ELR (cell line): ENCODE measurements around the gene ZNF438.
"Not testable (repeated sequence)": the region's sequence is repeated elsewhere in the genome, so short reads cannot be mapped to it uniquely, and the experiment has no call there.

Experiments used
- DNase-seq: peaks from one replicate; pipeline ENCODE4 v3.0.0-alpha.2; 2015; ENCODE audit warnings: low read depth

The ZNF438 gene

DNA sequence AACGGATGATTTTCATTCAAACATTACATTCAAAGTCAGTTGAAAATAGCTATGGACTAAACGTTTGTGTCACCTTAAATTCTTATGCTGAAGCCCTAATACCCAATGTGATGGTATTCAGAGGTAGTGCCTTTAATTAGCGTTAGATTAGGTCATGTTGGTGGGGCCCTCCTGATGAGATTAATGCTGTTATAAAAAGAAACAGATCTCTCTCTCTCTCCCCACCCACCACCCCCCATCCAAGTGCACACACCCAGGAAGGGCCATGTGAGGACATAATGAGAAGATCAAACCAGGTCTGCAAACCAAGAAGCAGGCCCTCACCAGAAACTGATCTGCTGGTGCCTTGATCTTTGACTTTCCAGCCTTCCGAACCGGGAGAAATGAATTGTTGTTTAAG lies 44.2 kb downstream of the ZNF438 start:
- no peak for DNase-seq

DNA sequence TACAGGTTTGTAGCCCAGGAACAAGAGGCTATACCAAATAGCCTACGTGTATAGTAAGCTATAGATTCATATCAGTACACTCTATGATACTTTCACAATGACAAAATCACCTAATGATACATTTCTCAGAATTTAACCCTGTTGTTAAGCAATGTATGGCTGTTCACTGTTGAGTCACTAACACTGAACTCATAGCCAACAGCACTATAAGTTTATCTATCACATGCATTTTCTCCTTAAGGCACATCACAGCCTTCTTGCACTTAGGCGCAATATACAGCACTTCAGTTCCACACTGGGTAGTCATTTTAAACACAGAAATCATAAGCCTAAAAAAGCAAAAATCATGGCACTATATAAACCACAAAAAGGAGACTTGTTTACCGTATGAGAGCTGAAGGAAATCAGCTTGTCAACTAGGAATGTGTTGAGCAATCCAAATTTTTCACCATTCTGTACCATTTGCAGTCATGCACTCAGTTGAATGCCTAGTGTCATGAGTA lies 45.6 kb downstream of the ZNF438 start:
- peak; percentile 90 for DNase-seq

DNA sequence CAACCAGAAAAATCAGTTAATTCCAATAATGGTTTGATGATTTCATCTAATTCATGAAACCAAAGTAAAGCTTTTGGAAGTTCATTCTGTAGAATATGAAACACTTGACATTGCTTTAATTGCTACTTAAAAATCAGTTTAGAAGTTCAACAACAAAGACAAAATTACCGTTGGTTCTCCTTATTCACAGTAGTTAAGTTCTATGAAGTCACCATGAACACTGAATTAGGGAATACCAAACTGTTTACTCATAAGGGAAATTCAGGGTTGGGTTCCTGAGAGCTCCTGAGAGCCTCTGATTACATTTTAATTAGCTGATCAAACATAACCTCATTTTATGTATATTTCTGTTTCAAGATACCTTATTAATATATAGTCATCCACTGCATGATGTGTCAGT lies 46.2 kb downstream of the ZNF438 start:
- DNase-seq, result peak; percentile 89

DNA sequence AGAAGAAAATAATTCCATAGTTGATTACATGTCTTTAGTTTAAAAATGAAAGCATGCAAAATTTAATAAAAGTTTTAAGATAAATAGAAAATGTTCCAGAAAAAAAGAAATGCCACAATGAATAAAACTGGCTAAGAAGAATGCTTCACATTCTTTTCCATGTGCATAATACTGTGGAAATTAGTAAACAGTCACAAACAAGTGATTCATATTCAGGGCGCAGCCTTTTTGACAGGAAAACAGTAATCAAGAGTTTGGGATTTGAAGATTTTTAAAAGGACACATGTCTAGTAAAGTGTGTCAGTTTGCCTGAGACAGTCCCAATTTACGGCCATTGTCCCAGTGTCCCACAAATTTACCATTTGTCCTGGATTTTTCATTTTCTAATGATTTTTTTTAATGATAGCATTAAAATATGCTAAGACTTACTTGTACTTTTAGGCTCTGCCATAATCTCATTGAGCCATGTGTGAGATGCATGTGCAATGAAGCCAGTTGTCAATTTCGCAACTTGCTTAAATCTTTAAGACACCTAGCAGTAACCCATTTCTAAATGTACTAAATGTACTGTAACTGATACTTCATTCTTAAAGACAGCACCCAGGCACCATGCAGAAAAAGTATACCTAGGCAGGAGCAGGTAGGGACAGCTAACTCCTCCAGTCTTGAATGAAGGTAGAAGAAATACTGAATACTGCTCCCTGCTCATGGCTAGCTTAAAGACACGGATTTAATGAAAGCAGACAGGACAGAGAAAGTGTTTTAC lies 46.9 kb downstream of the ZNF438 start:
- peak; percentile 87 for DNase-seq

DNA sequence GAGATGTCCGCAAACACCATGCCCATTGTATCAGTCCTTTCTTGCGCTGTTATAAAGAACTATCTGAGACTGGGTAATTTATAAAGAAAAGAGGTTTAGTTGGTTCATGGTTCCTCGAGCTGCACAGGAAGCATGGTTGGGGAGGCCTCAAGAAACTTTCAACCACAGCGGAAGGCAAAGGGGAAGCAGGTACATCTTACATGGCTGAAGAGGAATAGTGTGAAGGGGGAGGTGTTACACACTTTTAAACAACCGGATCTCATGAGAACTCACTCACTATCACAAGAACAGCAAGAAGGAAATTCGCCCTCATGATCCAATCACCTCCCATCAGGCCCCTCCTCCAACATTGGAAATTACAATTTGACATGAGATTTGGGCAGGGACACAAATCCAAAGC lies 48.5 kb downstream of the ZNF438 start:
- DNase-seq, result not testable (repeated sequence)

DNA sequence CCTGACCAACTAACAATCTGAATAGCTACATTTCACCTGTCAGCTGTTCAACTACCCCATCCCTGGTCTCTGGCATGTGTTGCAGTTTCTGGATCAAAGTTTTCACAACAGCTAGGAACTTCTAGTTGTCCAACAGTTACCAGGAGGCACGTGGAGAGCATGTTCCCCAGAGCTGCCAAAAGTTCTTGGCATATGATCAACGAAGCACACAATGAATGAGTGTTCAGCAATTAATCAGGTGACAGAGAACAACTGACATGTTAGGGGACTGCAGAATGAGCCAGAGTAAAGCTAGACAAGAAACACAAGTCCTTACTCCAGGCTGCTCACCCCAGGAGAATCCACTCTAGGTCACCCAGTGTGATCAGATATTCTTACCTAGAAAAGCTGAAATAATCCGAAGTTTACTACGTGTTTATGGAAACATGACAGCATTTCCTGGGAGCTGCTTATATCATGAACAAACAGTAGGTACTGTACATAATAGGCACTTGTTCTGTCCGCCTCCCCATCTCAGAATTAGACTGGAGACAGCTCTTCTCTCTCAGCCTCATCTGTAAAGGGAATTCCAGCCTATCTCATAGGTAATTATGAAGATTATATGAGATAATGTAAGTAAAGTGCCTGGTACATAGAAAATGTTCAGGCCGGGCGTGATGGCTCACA lies 50.6 kb downstream of the ZNF438 start:
- DNase-seq, result no peak

DNA sequence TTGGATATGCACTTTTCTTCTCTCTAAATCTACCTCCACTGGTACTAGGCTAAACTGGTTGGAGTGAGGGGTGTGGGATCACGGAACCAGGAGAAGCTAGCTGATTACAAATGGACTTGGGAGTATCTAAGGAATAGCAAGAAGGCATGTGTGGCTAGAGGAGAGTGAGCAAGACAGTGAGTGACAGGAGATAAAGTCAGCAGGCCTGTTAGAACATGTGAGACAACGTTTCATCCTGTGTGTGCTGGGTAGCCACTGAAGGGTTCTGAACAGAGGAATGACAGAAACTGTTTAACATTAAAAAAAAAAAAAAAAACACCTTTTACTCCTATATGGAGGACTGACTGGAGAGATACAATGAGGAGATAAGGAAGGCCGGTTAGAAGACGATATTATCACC lies 51.7 kb downstream of the ZNF438 start:
- DNase-seq, result no peak

DNA sequence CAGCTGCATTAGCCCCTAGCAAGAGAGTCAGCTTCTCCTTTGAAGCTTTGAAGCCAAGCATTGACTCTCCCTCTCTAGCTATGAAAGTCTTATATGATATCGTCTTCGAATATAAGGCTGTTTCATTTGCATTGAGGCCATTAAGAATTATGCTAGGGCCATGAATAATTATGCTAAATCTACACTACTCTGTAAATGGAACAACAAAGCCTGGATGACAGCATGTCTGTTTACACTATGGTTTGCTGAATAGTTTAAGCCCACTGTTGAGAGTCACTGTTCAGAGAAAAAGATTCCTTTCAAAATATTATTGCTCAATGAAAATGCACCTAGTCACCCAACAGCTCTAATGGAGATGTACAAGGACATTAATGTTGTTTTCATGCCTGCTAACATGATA lies 52.8 kb downstream of the ZNF438 start:
- DNase-seq, result no peak

DNA sequence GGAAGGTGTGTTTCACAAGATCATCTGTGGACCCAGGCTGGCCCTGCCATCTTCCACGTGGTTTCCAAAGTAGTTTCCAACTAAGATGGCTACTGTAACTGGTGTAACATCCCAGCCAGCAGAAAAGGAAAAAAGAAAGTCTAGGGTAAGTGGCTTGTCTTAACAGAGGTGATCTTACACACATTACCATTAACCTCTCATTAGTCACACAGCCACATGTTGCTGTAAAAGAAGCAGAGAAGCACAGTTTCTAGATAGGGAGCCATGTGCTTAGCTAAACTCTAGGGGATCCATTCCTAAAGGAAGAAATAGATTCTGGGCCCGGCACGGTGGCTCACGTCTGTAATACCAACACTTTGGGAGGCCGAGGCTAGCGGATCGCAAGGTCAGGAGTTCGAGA lies 54.3 kb downstream of the ZNF438 start:
- DNase-seq, result peak; percentile 23

DNA sequence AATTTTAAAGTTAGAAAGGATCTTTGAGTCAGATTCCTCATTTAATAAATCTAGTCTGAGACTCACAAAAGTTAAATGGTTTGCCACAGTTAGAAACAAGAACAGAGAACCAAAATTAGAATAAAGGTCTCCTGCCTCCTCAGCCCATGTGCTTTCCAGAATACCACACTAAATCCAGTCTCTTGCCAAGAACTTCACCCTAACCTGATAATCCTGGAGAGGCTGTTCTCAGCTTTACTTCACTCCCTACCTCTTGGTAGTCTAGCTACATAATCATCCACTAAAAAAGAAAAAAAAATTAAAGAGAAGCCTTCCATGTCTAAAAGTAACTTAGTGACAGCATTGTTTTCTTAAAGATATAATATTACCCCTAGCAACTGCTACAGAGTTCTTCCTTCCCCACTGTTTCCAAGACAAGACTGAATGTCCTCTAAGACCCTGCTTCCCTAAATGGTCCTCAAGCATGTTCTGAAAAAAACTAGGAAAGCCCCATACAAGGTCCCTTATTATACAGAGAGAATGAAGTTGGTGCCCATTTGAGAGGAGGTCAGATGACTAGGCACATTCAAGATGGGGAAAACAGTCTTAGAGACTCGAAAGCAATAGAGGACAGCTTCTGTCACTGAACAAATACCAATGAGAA lies 56.8 kb downstream of the ZNF438 start:
- DNase-seq, result no peak

DNA sequence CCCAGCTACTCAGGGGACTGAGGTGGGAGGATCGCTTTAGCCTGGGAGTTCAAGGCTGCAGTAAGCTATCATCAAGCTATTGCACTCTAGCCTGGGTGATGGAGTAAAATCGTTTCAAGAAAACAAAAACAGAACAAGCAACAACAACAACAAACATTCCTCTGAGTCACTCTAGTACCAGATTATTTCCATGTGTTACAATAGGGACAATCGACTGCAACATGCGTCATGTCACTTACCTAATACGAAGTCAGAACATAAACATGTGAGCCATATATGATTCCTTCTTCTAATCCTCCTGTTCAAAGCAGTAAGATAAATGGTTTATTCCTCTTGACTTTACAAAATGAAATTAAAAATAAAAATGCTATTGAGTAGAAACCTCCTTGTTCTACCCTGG lies 57.3 kb downstream of the ZNF438 start:
- no peak for DNase-seq

DNA sequence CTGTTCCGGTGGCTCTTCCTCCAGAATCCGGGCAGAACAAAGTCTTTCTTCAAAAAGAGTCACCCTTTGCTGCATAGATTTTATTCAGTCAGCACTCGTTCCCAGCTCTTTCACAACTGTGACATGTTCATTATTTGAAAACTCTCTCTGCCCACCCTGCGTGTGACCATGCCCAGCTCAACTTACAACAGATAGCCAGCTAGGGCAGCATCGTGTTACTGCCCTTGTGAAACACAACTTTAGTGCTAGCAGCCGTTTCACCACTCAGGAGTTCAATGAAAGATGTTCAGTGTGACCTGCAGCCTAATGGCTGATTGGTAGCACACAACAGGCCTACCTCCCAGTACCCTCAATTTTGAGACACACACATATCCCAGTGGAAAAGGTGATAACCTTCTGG lies 57.9 kb downstream of the ZNF438 start:
- DNase-seq, result no peak

DNA sequence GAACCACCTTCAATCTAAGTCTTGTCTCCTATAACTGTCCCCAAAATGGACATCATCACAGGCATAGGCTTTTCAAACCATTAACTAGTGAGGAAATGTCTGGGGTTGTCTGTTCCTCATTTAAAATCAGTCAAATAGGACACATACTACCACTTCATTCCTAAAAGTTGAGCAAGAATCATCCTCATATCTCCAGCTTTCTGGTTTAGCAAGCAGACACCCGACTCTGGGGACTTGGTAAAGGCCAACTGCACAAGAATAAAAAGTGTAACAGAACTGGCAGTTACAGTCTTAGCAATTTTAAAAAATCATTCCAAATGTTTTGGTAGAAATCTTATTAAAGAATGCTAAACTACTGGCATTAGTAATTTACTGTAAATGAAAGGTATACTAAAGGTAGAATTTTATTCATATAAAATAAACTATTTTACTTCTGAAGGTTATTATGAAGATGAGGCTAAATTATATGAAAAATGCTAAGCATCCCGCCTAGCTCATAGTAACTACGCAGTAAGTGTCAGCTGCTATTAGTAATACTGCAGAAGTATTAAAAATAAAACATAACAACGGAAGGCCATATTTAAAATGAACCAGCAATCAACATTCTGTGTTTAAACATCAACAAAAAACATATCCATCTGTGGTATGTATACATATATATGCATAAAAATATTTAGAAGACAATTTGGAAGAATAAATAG lies 60.8 kb downstream of the ZNF438 start:
- DNase-seq, result no peak

DNA sequence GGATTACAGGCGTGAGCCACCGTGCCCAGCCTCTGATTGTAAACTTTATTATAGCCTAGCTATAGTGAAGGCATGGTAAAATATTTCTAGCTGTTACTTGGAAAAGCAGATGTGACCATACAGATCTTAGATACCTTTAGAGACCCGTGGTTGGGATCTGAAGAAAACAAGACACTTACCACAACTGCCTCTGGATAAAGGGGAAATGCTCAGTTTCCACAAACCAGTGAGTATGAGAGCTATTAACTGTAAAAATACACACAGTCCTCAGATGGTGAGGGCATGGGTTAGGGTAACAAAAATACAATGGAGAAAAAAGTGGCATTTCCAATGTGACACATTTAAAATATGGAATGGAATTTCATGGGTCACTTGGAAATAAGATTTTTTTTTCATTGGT lies 63.0 kb downstream of the ZNF438 start:
- no peak for DNase-seq

DNA sequence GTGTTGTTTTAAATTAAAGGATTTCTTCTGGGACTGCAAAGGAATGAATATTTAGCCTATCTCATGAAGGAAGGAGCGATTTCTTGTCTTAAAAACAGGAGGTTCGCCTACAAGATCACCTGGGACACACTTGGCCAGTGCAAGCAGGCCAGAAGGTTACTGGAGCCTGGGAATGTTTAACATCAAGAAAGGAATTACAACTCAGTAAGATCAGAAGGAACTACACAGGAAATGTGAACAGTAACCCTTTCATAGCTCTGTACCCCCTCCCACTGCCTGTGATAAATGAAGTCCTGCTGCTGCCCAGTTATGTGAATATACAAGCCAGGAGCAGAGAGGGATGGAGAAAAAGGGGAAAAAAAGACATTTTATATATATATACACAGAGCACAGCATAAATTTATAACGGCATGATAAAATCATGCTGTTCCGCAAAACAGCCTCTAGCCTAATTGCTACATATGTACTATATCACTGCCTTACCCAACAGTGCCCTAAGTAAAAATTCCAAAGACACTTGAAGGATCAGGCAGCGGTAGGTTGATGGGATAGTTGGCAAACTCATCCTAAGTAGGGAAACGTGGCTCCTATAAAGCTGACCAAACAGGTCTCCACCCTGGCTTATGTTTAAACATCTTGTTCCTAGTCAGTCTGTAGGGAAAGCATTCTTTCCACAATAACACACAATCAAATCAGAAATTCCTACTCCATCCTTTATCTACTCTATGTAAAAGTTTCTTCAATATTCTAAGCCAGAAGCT lies 63.8 kb downstream of the ZNF438 start:
- DNase-seq, result no peak

DNA sequence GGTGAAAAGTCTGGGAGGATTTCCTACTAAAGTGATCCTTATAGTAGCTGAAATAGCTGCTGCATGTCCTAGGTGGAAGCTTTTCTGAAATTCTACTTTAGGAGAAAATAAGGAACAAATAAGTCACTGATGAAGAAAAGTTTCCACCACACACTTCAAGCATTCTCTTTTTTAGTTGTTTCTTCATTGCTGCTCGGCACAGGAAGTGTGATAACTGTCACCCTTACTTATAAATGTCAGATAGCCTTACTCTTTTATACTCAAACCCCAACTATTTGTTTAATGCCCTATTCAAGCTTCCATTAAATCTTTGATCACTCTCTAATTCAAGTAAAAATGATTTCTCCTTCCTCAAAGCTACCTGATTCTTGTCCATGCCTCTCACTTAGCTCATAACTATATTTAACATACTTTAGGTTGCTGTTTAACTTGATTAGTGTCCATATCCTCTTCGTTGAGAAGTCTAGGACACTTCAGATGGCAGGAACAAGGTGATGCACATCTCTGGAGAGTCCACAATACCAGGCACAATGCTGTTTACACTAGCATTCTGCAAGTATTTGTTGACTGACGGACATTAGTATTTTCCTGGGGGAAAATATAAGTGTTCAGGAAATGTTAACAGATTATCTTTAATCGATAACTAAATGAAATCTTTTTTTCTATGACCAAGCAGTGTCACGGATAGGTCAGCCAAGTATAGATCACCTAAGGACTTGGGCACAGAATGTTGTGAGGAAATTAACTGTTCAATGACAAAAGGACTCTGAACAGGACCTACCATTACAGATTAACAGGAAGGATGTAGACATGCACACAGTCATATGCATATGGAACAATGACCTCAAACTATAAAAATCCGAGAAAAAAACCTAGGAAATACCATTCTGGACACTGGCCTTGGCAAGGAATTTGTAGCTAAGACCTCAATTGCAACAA lies 67.4 kb downstream of the ZNF438 start:
- DNase-seq, result no peak

DNA sequence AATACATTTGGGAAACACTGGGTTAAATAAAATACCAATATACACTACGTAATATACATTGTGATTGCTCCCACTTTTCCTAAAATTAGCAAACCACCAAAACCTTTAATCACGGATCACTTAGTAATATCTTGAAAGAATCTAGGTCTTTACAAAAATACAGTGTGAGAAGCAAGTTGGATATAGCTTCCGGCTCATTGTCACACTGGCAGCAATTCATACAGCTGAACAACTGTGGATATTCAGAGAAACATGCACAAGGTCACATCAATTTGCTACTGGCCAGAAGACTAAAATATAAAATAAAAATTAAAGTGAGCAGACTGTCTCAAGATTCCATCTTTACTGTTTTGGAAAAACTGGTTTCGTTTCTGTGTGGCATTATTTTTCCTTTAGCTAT lies 69.1 kb downstream of the ZNF438 start:
- DNase-seq, result no peak

DNA sequence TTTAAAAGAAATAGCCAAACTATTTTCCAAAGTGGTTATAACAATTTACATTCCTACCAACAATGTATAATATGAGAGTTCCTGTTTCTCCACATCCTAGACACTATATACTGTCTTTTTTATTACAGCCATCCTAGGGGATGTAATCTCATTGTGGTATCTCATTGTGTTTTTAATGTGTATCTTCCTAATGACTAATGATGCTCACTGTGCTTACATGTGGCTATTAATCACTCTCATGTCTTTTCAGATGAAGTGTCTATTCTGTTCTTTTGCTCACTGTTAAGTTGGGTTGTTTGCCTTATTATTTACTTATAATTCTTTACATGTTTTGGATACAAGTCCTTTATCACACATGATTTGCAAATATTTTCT lies 71.8 kb downstream of the ZNF438 start:
- DNase-seq, result peak; percentile 22

DNA sequence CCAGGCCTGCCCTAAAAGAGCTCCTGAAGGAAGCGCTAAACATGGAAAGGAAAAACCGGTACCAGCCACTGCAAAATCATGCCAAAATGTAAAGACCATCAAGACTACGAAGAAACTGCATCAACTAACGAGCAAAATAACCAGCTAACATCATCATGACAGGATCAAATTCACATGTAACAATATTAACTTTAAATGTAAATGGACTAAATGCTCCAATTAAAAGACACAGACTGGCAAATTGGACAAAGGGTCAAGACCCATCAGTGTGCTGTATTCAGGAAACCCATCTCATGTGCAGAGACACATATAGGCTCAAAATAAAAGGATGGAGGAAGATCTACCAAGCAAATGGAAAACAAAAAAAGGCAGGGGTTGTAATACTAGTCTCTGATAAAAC lies 82.4 kb downstream of the ZNF438 start:
- DNase-seq, result not testable (repeated sequence)

DNA sequence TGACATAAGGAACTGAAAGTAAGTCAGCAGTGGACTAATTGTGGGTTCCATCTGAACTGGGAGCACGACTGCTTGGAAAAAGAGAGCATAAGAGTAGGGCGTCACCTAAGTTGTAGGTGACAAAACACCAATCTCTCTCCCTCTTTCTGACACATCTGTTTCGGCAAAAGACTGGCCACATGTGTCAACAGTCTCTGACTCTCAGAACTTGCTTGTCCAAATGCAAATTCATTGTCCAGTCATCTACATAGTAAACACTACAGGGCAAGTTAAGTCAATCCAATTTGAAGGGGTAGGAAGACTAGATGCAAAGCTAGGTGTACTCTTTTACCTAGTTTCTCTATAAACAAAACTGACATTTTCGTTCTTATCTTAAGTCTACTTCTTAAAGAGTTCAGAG lies 87.7 kb downstream of the ZNF438 start:
- DNase-seq, result no peak

DNA sequence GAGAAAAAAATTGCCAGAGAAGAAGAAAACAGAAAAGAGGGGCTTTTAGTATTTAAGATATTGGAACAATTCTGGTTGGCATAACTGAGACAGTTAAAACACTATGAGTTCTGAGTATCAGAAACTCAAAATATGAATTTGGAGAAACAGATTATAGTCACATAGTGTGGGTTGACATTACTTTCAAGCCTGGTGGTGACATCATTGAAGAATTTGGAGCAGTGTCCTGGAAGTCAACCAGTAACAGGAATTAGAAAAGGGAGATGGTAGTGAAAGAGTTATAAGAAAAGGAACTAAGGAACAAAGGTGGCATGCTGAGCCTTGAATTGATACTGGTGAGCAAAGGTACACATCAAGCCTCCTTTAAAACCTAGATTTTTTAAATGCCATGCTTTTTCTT lies 88.2 kb downstream of the ZNF438 start:
- no peak for DNase-seq
